DND-41 (cell line): ENCODE results near the gene OR10J1.

Experiments used
- ATAC-seq: fragments of 200-7000 bp; cut with Tn5 transposase; 3 replicates; pipeline ENCODE4 v1.9.1; 2021; ENCODE audit warnings: low read depth; ENCODE audit not compliant: insufficient read depth
- DNase-seq: peaks from one replicate; pipeline ENCODE4 v3.0.0-alpha.2; 2020
- H2AFZ ChIP-seq: 2 replicates; pipeline ENCODE4 v1.6.0; 2012; ENCODE audit warnings: low read depth, low read length
- H3K27ac ChIP-seq: 2 replicates; pipeline ENCODE4 v1.5.1; 2012; ENCODE audit warnings: low read length, inconsistent platforms
- H3K27me3 ChIP-seq: fragments of 200-600 bp; sonication (generic); 2 replicates; pipeline ENCODE4 v1.6.0; 2012; ENCODE audit warnings: low read length, mild to moderate bottlenecking, inconsistent platforms; ENCODE audit not compliant: insufficient read depth, poor library complexity
- H3K36me3 ChIP-seq: 2 replicates; pipeline ENCODE4 v1.5.1; 2012; ENCODE audit warnings: low read length, inconsistent platforms; ENCODE audit not compliant: insufficient read depth
- H3K4me1 ChIP-seq: 2 replicates; pipeline ENCODE4 v1.5.1; 2012; ENCODE audit warnings: mild to moderate bottlenecking, low read length; ENCODE audit not compliant: insufficient read depth
- H3K4me2 ChIP-seq: 2 replicates; pipeline ENCODE4 v1.6.0; 2012; ENCODE audit warnings: mild to moderate bottlenecking, moderate library complexity, low read length, inconsistent platforms; ENCODE audit not compliant: insufficient read depth
- H3K4me3 ChIP-seq, 2 experiments: fragments of 200-600 bp in 1 of 2; shearing (Covaris generic) in 1 of 2; 2 replicates each; pipeline ENCODE4 v1.5.1; 2012 to 2016; ENCODE audit warnings: inconsistent platforms in 2 of 2, low read length in 2 of 2, mild to moderate bottlenecking in 2 of 2, low read depth in 1 of 2, moderate library complexity in 1 of 2
- H3K79me2 ChIP-seq: 2 replicates; pipeline ENCODE4 v1.6.0; 2012; ENCODE audit warnings: low read length, inconsistent platforms; ENCODE audit not compliant: insufficient read depth
- H3K9ac ChIP-seq: 2 replicates; pipeline ENCODE4 v1.6.0; 2012; ENCODE audit warnings: low read depth, mild to moderate bottlenecking, inconsistent platforms, low read length, moderate library complexity
- H3K9me3 ChIP-seq: 2 replicates; pipeline ENCODE4 v1.5.1; 2012; ENCODE audit warnings: low read length, moderate library complexity, mild to moderate bottlenecking, inconsistent platforms; ENCODE audit not compliant: insufficient read depth, severe bottlenecking
- H4K20me1 ChIP-seq: 2 replicates; pipeline ENCODE4 v1.6.0; 2012; ENCODE audit warnings: low read length; ENCODE audit not compliant: insufficient read depth
- CTCF ChIP-seq: IDR thresholded peaks from 2 replicates; pipeline ENCODE4 v1.5.1; 2012; ENCODE audit warnings: borderline replicate concordance, low read length, moderate library complexity, mild to moderate bottlenecking; ENCODE audit not compliant: poor library complexity, severe bottlenecking; ENCODE audit errors: extremely low read depth
- EZH2 ChIP-seq: IDR thresholded peaks from 3 replicates; pipeline ENCODE4 v1.6.1; 2012; ENCODE audit warnings: borderline replicate concordance, low read depth, mild to moderate bottlenecking, moderate library complexity, low read length, inconsistent platforms; ENCODE audit not compliant: severe bottlenecking

The OR10J1 gene

GRCh38 chr1:159430985-159431384, 8.5 kb upstream of the OR10J1 start:
- H3K9ac ChIP-seq: no peak overlapping the region
- TF ChIP-seq EZH2 (no peak), CTCF (no peak)
- no peak overlapping the region for H3K27ac ChIP-seq
- no peak overlapping the region for H3K4me2 ChIP-seq
- H4K20me1 ChIP-seq: no peaks in the 10 kb centered on the region
- H3K4me3 ChIP-seq: no peak overlapping the region
- no peak overlapping the region for H2AFZ ChIP-seq
- ATAC-seq (no peak), DNase-seq (no peak)
- no peaks in the 10 kb centered on the region for H3K79me2 ChIP-seq
- H3K27me3 ChIP-seq: no peaks in the 10 kb centered on the region
- H3K9me3 ChIP-seq: no peaks in the 10 kb centered on the region
- H3K4me1 ChIP-seq: no peaks in the 10 kb centered on the region
- no peaks in the 10 kb centered on the region for H3K36me3 ChIP-seq

GRCh38 chr1:159431904-159432303, 7.6 kb upstream of the OR10J1 start, which contains the start of gene OR10J4:
OR10J4 (plus strand) TSS chr1:159432204.
- Histone ChIP-seq H2AFZ (no peak within 1 kb of the TSS), H3K27ac (no peak within 1 kb of the TSS), H3K9ac (no peak within 1 kb of the TSS), H3K4me2 (no peak within 1 kb of the TSS), H3K4me1 (no peaks in the 10 kb centered on the region), H3K9me3 (no peaks in the 10 kb centered on the region), H3K36me3 (no peaks in the 10 kb centered on the region), H3K27me3 (no peaks in the 10 kb centered on the region), H3K79me2 (no peaks in the 10 kb centered on the region), H3K4me3 (no peak within 1 kb of the TSS), H4K20me1 (no peaks in the 10 kb centered on the region)
- DNase-seq (no peak), ATAC-seq (no peak)
- TF ChIP-seq EZH2 (no peak), CTCF (no peak)

- TF ChIP-seq CTCF (no peak), EZH2 (no peak)
- Histone ChIP-seq H3K4me1 (no peaks in the 10 kb centered on the region), H3K9ac (no peak overlapping the region), H4K20me1 (no peaks in the 10 kb centered on the region), H3K9me3 (no peaks in the 10 kb centered on the region), H3K79me2 (no peaks in the 10 kb centered on the region), H3K27me3 (no peaks in the 10 kb centered on the region), H3K4me2 (no peak overlapping the region), H3K36me3 (no peaks in the 10 kb centered on the region), H2AFZ (no peak overlapping the region), H3K4me3 (no peak overlapping the region), H3K27ac (no peak overlapping the region)
- ATAC-seq (no peak), DNase-seq (no peak)
Observed at GRCh38 chr1:159436469-159436868, 3.1 kb upstream of the OR10J1 start.

GRCh38 chr1:159441360-159441759, 1.8 kb downstream of the OR10J1 start:
- no peak overlapping the region for H3K4me2 ChIP-seq
- no peak overlapping the region for H3K9ac ChIP-seq
- TF ChIP-seq CTCF (no peak), EZH2 (no peak)
- H3K4me1 ChIP-seq: no peaks in the 10 kb centered on the region
- no peak for DNase-seq
- H3K27me3 ChIP-seq: no peaks in the 10 kb centered on the region
- no peaks in the 10 kb centered on the region for H3K79me2 ChIP-seq
- H3K36me3 ChIP-seq: no peaks in the 10 kb centered on the region
- no peak overlapping the region for H3K27ac ChIP-seq
- no peaks in the 10 kb centered on the region for H4K20me1 ChIP-seq
- no peak for ATAC-seq
- no peaks in the 10 kb centered on the region for H3K9me3 ChIP-seq
- H2AFZ ChIP-seq: no peak overlapping the region
- H3K4me3 ChIP-seq: no peak overlapping the region
